Activated CD4-positive, alpha-beta T cell treated with anti-CD3 and anti-CD28 coated beads, Interleukin-2, amount 10 ng/mL, durations not matched to agents 24 days and 14 days (primary cell): Measurements from ENCODE around the gene ALAS1. TPM values are rescaled to one million over a fixed set of nuclear protein-coding genes. Genes with fewer than 3 reads are reported as not detected.

Experiments used
- DNase-seq: peaks from one replicate; pipeline ENCODE4 v3.0.0; 2022
- H3K27ac Mint-ChIP-seq: one replicate; pipeline ENCODE4 v1.8.0; 2022; ENCODE audit warnings: mild to moderate bottlenecking, mixed read lengths
- H3K27me3 Mint-ChIP-seq: one replicate; pipeline ENCODE4 v1.8.0; 2022; ENCODE audit warnings: mixed read lengths
- H3K36me3 Mint-ChIP-seq: one replicate; pipeline ENCODE4 v1.8.0; 2022; ENCODE audit warnings: low read depth, mild to moderate bottlenecking, mixed read lengths
- H3K4me1 Mint-ChIP-seq: one replicate; pipeline ENCODE4 v1.8.0; 2021; ENCODE audit warnings: mixed read lengths
- H3K4me3 Mint-ChIP-seq: one replicate; pipeline ENCODE4 v1.8.0; 2022; ENCODE audit warnings: mild to moderate bottlenecking, moderate library complexity, mixed read lengths
- H3K9me3 Mint-ChIP-seq: one replicate; pipeline ENCODE4 v1.8.0; 2021; ENCODE audit warnings: mixed read lengths
- intact Hi-C: fragments of 100-400 bp; cut with micrococcal nuclease; formaldehyde crosslinking; loops from one replicate; pipeline ENCODE4 v1.15.1; 2023
- total RNA-seq: library from RNA; stranded (reverse); gene quantifications from 2 replicates; pipeline ENCODE4 v1.2.3, GENCODE V29; 2022

Gene ALAS1
- total RNA-seq, 1 donor from 2014 or later = 118 TPM

DNA sequence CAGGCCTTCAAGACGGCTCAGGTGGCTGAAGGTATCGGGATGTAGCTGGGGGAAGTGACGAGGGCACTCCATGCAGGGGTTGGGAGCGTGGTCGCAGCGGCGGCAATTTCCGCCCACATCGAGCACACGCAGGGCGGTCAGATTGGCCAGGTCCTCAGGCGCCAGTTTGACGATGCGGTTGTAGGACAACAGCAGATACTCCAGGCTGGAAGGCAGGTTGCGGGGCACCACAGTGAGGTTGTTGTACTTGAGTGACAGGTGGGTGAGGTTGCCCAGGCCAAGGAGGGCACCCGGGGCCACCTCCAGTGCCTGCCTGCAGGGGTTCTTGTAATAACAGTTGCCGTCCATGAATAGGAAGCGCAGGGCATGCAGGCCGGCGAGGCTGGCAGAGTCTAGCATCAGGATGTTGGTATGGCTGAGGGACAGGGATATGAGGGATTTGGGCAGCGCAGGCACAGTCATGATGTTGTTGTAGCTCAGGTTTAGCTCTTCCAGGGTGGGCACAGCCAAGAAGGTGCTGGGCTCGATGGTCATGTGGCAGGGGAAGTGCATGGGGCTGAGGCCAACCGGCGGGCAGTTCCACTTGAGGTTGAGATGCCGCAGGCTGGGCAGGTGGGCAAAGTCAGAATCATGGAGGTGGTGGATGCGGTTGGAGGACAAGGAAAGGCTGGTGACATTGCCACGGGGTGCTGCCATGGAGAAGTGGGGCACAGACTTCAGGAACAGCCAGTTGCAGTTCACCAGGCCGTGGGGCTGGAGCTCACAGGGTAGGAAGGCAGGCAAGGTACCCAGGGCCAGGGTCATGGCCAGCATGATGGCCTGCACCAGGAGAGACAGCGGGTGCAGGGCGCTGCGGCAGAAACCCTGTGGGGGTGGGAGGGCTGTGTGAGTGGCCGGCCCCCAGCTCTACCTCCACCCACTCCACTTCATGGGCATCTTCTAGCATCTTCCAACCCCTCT, 25.8 kb downstream of the ALAS1 start:
- no peaks in the 10 kb centered on the region for H3K9me3 Mint-ChIP-seq
- no peak overlapping the region for H3K27ac Mint-ChIP-seq
- DNase-seq = no peak
- H3K27me3 Mint-ChIP-seq = no peaks in the 10 kb centered on the region
- peak overlapping the region; percentile 81 for H3K4me3 Mint-ChIP-seq
- peaks cover 9% of the 10 kb centered on the region for H3K36me3 Mint-ChIP-seq
- intact Hi-C loops = loop anchor here (10.0 kb wide), 1 partner anchor 231 kb away; the partner anchor contains the start of genes NISCH and TNNC1
- peaks cover 58% of the 10 kb centered on the region for H3K4me1 Mint-ChIP-seq

GRCh38 chr3:52225452-52226228, 27.7 kb downstream of the ALAS1 start, which contains the start of gene TLR9:
TSS of gene TLR9 (minus strand) at chr3:52225645. CDS start at chr3:52225529, 116 bp downstream.
- H3K27me3 Mint-ChIP-seq = no peaks in the 10 kb centered on the region
- peak; percentile 67 for DNase-seq
- H3K27ac Mint-ChIP-seq = peak within 1 kb of the TSS; percentile 88
- intact Hi-C loops = loop anchor here (10.0 kb wide), 1 partner anchor 229 kb away; the partner anchor contains the start of genes NISCH and TNNC1
- peak within 1 kb of the TSS; percentile 55 for H3K4me3 Mint-ChIP-seq
- peaks cover 48% of the 10 kb centered on the region for H3K4me1 Mint-ChIP-seq
- H3K9me3 Mint-ChIP-seq = no peaks in the 10 kb centered on the region
- H3K36me3 Mint-ChIP-seq = peaks cover 18% of the 10 kb centered on the region

DNA sequence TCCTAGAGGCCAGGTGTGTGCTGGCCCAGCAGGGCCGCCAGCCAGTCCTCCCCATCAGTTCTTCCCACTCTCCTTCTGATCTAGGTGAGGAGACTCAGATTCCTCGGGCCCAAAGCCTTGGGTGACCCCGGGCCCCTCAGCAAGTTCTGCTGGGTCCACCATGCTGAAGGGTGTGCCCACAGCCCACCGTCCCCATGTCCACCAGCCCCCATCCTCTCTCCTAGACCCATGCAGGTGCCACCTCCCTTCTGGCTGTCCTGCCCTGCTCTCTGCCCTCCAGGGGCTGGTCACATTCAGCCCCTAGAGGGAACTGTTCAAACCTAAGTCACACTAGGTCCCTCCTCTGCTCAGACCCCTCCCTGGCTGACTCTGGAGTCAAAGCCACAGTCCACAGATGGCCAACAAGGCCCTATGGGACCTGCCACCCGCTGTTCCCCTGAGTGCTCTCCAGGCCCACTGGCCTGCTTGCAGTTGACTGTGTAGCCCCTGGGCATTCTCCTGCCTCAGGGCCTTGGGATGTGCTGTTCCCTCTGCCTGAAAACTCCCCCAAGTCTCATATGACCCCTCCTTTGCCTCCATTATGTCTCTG, 28.4 kb downstream of the ALAS1 start:
- no peak for DNase-seq
- no peaks in the 10 kb centered on the region for H3K9me3 Mint-ChIP-seq
- peaks cover 23% of the 10 kb centered on the region for H3K36me3 Mint-ChIP-seq
- H3K4me1 Mint-ChIP-seq = peaks cover 47% of the 10 kb centered on the region
- H3K4me3 Mint-ChIP-seq = peak overlapping the region; percentile 55
- intact Hi-C loops = loop anchor here (10.0 kb wide), 1 partner anchor 228 kb away; the partner anchor contains the start of genes NISCH and TNNC1
- peak overlapping the region; percentile 88 for H3K27ac Mint-ChIP-seq
- H3K27me3 Mint-ChIP-seq = no peaks in the 10 kb centered on the region

- no peaks in the 10 kb centered on the region for H3K9me3 Mint-ChIP-seq
- H3K36me3 Mint-ChIP-seq = peaks cover 28% of the 10 kb centered on the region
- H3K4me1 Mint-ChIP-seq = peaks cover 48% of the 10 kb centered on the region
- no peaks in the 10 kb centered on the region for H3K27me3 Mint-ChIP-seq
- DNase-seq = no peak
- intact Hi-C loops = loop anchor here (10.0 kb wide), 1 partner anchor 228 kb away; the partner anchor contains the start of genes NISCH and TNNC1
- H3K27ac Mint-ChIP-seq = peak overlapping the region; percentile 88
- no peak overlapping the region for H3K4me3 Mint-ChIP-seq
Measured at GRCh38 chr3:52227117-52227516, 29.2 kb downstream of the ALAS1 start.

GRCh38 chr3:52227766-52228165, 29.8 kb downstream of the ALAS1 start:
- Mint-ChIP-seq H3K36me3 (peaks cover 32% of the 10 kb centered on the region), H3K4me1 (peaks cover 46% of the 10 kb centered on the region), H3K27ac (peak overlapping the region; percentile 45), H3K4me3 (no peak overlapping the region), H3K27me3 (no peaks in the 10 kb centered on the region), H3K9me3 (no peaks in the 10 kb centered on the region)
- no peak for DNase-seq
- intact Hi-C loops = loop anchor here (10.0 kb wide), 1 partner anchor 227 kb away; the partner anchor contains the start of genes NISCH and TNNC1

GRCh38 chr3:52228266-52228665, 30.3 kb downstream of the ALAS1 start:
- Mint-ChIP-seq H3K4me1 (peaks cover 45% of the 10 kb centered on the region), H3K27me3 (no peaks in the 10 kb centered on the region), H3K9me3 (no peaks in the 10 kb centered on the region), H3K4me3 (no peak overlapping the region), H3K27ac (no peak overlapping the region), H3K36me3 (peaks cover 32% of the 10 kb centered on the region)
- intact Hi-C loops = loop anchor here (10.0 kb wide), 1 partner anchor 227 kb away; the partner anchor contains the start of genes NISCH and TNNC1
- DNase-seq = no peak

DNA sequence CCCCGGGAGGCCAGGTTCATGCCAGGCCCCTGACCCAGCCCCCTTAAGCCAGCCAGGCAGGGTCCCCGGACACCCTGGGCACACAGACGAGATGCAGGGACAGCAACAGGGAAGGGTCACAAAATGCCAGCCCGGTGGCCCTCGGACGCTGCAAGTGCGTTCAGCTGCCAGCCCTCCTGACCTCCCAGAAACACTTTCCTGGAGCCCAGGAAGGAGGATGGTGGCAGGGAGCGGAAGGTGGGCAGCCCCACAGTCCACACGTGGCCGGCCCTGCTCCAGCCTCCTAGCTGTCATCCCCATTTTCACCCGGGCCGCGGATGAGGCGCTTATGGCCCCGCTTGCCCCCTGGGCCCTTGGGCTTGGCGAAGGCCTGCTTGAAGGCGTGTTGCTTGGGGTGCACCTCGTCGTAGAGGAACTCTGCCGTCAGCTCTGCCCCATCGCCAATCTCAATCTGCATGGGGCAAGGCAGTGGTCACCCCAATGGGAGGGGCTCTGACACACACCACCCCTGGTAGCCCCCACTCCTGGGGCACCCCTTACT, 30.9 kb downstream of the ALAS1 start:
- intact Hi-C loops = loop anchor here (10.0 kb wide), 1 partner anchor 226 kb away; the partner anchor contains the start of genes NISCH and TNNC1
- peaks cover 42% of the 10 kb centered on the region for H3K4me1 Mint-ChIP-seq
- H3K27ac Mint-ChIP-seq = no peak overlapping the region

DNA sequence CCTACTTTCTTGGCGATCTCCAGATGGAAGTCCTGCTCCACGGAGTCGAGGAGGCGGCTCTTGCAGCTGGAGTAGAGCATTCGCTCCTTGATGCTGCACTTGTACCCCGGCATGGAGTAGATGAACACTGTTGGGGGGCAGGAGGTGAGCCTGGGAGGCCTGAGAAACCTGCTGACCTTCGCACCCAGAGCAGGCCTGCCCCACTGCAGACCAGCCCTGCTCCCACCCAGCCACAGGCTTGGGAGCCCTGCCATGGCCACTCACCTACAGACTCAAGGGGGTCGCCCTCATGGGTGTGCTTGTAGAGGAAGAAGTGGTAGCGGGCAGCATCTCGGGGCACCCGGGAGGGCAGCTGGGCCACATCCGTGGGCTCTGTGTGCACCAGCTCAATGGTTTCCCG, 31.7 kb downstream of the ALAS1 start:
- intact Hi-C loops = loop anchor here (10.0 kb wide), 1 partner anchor 225 kb away; the partner anchor contains the start of genes NISCH and TNNC1
- no peaks in the 10 kb centered on the region for H3K27me3 Mint-ChIP-seq
- H3K4me1 Mint-ChIP-seq = peaks cover 41% of the 10 kb centered on the region
- no peak overlapping the region for H3K4me3 Mint-ChIP-seq
- no peak overlapping the region for H3K27ac Mint-ChIP-seq
- H3K9me3 Mint-ChIP-seq = no peaks in the 10 kb centered on the region
- peaks cover 37% of the 10 kb centered on the region for H3K36me3 Mint-ChIP-seq
- DNase-seq = no peak

More for the DNA sequence above, 30.9 kb downstream of the ALAS1 start:
- no peaks in the 10 kb centered on the region for H3K27me3 Mint-ChIP-seq
- no peak overlapping the region for H3K4me3 Mint-ChIP-seq
- no peak for DNase-seq
- peaks cover 32% of the 10 kb centered on the region for H3K36me3 Mint-ChIP-seq
- no peaks in the 10 kb centered on the region for H3K9me3 Mint-ChIP-seq

GRCh38 chr3:52230461-52230860, 32.5 kb downstream of the ALAS1 start:
- Mint-ChIP-seq H3K36me3 (peaks cover 38% of the 10 kb centered on the region), H3K4me3 (no peak overlapping the region), H3K27me3 (no peaks in the 10 kb centered on the region), H3K9me3 (no peaks in the 10 kb centered on the region), H3K27ac (no peak overlapping the region), H3K4me1 (peaks cover 41% of the 10 kb centered on the region)
- DNase-seq = no peak
- intact Hi-C loops = no loop called here

GRCh38 chr3:52230889-52231499, 33.0 kb downstream of the ALAS1 start:
- intact Hi-C loops = loop anchor here (1.0 kb wide), 1 partner anchor 108 kb away; no protein-coding TSS in a partner anchor
- DNase-seq = no peak
- Mint-ChIP-seq H3K9me3 (no peaks in the 10 kb centered on the region), H3K4me3 (no peak overlapping the region), H3K36me3 (peaks cover 38% of the 10 kb centered on the region), H3K4me1 (peaks cover 39% of the 10 kb centered on the region), H3K27me3 (no peaks in the 10 kb centered on the region), H3K27ac (no peak overlapping the region)

DNA sequence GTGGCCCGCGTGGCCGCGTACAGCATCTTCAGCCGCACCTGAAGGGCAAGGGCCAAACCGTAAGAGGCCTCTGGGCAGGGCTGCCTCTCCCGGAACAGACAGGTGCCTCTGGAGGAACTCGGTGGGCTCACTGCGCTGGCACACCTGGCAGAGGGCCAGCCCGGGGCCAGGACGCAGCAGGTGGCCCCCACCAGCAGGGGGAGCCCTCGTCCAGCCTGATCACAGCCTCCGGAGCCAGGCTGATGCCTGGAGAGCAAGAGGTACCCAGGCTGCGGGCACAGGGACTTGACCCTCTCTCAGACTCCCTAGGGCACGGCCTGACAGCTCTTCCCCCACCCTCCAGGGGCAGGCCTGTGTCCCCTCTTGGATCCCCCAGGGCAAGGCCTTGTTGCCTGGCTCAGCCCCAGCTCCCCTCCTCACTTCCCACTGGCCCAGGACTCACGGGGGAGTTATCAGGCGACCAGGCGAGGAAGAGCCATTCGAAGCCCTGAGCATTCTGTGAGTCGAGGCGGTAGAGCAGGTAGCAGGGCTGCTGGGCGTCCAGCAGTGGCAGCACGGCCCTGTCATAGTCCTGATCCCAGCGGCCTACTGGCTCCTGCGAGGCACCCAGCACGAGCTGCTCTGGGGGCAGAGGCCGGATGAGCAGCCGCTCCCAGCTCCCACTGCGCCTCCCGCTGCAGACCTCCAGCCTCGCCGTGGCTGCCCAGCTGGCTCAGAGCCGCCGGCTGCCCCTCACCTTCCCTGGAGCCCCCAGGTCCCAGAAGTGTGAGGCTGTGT, 33.7 kb downstream of the ALAS1 start:
- Mint-ChIP-seq H3K4me3 (peak overlapping the region; percentile 45), H3K9me3 (no peaks in the 10 kb centered on the region), H3K27me3 (no peaks in the 10 kb centered on the region), H3K27ac (peak overlapping the region; percentile 80), H3K4me1 (peaks cover 38% of the 10 kb centered on the region), H3K36me3 (peaks cover 40% of the 10 kb centered on the region)
- DNase-seq = peak; percentile 96
- intact Hi-C loops = loop anchor here (1.0 kb wide), 1 partner anchor 108 kb away; no protein-coding TSS in a partner anchor
